ENCODE measurements around the gene SRGAP2.
A peak's percentile ranks its signal among the peaks of the same experiment; 100 is the strongest.
"Not testable (repeated sequence)": the region's sequence is repeated elsewhere in the genome, so short reads cannot be mapped to it uniquely, and the experiment has no call there.

The SRGAP2 gene

DNA sequence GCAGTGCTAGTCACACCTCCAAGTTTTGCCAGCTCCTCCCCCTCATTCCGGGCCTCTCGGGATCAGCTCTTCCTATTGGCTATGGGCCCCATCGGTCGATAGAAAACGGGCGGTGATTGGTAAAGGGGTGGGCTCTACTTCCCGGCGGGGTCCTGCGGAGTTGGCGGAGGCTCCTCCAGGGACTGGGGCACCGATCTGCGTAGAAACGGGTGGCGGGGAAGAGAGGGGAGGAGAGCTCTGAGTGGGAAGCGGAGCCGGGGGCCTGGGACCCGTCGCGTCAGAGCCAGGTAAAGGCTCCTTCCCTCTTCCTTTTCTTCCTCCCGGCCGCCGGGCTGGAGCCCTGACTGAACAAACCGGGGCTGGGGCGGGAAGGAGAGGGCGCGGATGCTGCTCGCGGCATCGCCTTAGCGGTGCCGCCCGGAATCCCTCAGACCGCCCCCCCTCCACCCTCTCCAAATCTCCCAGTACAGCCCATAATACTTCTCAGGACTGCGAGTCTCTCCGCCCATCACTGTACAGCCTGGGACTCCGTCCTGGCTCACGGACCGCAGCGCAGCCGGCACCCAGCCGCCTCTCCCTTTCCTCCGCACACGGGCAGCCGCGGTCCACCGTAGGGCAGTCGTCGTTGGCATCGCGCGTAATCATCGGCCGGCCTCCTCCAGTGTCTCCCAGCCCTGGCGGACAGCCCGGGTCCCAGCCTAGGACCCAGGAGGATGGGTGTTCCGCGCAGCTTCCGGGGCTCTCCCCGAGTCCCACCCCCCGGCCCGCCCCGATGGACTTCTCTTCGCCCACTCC is at the start of gene SRGAP2:
Gene SRGAP2, plus strand, starts transcription at position 178 of the 795 bp plus-strand sequence. CDS start 2,430 bp downstream, outside the sequence.
- DNase-seq (ENCODE audit: low spot score) = peak; percentile 29

- not testable (repeated sequence) for DNase-seq (ENCODE audit: low spot score)
These were observed 35.9 kb upstream of the SRGAP2 start for GRCh38 chr1:206167350-206168029.

DNA sequence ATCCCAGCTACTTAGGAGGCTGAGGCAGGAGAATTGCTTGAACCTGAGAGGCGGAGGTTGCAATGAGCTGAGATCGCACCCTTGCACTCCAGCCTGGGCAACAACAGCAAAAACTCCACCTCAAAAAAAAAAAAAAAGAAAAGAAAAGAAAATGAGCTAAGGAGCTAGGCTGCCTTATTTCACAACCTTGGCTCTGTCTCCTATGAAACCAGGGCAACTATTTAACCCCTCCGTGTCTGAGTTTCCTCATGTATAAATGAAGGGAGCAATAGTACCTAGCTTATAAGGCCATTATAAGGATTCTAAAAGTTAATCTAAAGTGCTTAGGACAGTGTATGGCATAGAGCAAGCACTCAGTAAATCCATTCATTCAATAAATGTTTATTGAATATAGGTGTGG is 33.5 kb upstream of the SRGAP2 start:
- DNase-seq (ENCODE audit: low spot score) = not testable (repeated sequence)

DNA sequence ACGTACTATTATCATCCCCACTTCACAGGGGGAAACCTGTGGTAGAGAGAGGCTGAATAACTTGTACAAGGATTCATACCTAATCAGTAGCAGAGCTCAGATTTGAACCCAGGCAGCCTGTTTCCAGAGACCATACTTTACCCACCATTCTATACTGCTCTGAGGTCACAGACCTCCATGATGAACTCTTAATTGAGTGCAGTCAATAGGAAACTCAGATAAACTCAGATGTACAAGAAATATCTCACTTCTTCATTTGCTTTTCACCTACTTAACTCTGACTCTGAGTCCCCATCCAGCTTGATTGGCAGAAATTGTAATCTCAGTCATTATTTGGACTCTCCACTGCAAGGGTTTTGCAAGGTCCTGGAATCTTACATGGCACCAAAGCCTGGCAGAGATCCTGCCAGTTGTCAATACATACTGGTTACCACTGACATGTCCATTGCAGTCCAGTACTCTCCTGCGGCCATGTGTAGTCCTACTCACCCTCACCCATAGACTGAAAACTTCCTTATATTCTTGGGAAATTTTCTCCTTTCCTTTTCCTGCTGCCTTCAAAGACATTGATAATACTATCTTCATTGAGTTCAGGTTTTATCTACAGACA is 30.1 kb upstream of the SRGAP2 start:
- not testable (repeated sequence) for DNase-seq (ENCODE audit: low spot score)

GRCh38 chr1:206174182-206174868 is 29.0 kb upstream of the SRGAP2 start:
- DNase-seq (ENCODE audit: low spot score) = peak; percentile 40

- DNase-seq (ENCODE audit: low spot score) = peak; percentile 16
These were observed 27.8 kb upstream of the SRGAP2 start for GRCh38 chr1:206175459-206176113.

- not testable (repeated sequence) for DNase-seq (ENCODE audit: low spot score)
These were observed 27.2 kb upstream of the SRGAP2 start for GRCh38 chr1:206176114-206176502.

DNA sequence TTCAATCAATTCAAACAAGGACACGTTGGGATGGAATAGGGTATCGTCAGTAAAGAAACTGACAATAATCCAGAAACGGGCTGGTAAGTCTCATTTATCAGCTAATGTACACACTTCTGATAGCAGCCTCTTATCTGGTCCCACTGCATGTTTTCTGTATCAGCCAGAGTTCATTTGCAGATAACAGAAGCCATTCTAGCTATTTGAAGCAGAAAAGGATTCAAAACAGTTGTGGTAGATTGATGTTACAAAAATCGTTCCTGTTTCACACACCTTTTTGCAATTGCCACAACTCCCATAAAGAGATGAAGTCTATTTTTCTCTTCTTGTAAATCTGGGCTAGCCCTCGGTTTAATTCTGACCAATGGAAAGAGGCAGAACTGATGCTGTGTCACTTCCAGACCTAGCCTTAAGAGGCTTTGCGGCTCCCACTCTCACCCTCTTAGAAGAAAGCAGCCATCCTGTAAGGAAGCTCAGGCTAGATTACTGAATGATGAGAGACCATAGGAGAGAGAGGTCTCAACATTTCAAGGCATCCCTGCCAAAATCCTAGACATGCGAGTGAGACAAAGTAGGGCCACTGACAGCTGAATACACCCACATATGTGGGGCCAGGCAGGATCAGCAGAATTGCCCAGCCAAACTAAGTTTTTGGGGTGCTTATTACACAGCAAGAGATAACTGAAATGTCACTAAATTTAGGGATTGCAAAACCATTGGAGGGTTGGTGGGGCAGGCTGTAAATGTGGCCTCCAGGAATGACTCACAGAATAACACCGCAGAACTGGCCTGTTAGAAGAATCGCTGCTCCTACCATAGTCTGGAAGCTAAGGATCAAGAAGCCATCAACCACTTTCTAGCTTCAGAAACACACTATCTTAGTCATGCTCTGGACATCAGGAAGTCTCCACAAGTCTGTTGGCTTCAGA is 25.0 kb upstream of the SRGAP2 start:
- DNase-seq (ENCODE audit: low spot score) = not testable (repeated sequence)

GRCh38 chr1:206179666-206180065 is 23.7 kb upstream of the SRGAP2 start:
- not testable (repeated sequence) for DNase-seq (ENCODE audit: low spot score)

DNA sequence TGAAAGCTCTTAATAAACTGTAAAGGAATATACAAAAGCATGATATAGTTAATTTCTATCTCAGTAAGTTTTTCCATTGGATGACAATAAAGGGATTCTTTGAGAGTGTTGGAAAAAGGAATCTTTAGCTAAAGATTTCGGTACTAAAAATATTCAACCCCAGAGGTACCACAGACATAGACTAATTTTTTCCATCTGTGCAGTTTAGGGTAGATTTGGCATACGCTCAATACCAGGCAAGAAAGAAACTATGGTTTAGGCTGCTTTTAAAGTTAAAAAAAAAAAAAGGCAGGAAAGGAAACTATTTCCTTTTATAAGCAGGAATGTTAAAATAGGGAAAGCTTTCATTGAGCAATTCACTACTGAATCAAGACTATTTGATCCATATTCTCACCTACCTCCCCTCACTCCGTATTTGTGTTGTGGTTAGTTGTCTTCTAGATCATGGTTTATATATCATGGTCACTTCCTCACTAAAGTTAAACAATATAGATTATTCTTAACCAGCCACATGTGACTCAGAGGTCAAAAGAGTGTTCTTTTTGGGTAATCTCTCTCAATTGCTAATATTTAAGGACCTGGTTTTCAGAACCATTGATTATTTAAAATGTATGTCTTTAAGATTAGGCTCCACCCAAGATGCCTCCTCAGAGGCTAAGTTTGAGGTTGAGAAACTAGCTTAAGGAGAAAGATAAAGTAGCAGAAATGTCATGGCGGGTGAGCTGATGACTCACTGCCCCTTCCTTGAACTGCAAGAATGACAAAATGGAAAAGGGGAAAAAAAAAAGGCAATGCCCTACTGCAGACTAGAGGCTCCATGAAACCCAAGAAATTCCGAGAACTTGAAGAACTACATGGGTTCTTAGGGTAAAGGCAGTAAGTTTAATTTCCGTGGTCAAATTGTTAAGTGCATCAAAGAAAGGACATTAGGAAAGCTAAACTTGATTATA is 20.7 kb upstream of the SRGAP2 start:
- DNase-seq (ENCODE audit: low spot score) = not testable (repeated sequence)

- DNase-seq (ENCODE audit: low spot score) = not testable (repeated sequence)
These were observed 19.6 kb upstream of the SRGAP2 start for GRCh38 chr1:206183788-206184187.

GRCh38 chr1:206185778-206186177 is 17.6 kb upstream of the SRGAP2 start:
- not testable (repeated sequence) for DNase-seq (ENCODE audit: low spot score)

DNA sequence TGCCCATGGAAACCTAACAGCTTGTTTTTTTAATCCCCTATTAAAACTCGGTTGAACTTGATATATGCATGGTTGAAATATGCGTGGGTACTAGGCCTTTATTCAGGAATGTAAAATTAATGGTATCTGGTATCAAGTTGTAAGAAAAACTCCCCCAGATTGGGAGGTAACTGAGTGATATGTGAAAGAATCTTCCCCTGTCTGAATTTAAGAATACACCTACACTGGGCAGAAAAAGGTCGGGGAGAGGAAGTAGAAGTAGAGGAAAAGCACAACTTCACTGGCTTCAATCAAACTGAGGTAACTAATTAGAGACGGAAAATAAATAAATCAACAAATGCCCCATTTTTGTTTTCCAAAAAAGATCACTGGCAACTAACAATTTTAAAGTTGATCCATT is 16.5 kb upstream of the SRGAP2 start:
- DNase-seq (ENCODE audit: low spot score) = not testable (repeated sequence)

GRCh38 chr1:206195182-206195581 is 8.2 kb upstream of the SRGAP2 start:
- not testable (repeated sequence) for DNase-seq (ENCODE audit: low spot score)

GRCh38 chr1:206196748-206197424 is 6.5 kb upstream of the SRGAP2 start:
- not testable (repeated sequence) for DNase-seq (ENCODE audit: low spot score)

DNA sequence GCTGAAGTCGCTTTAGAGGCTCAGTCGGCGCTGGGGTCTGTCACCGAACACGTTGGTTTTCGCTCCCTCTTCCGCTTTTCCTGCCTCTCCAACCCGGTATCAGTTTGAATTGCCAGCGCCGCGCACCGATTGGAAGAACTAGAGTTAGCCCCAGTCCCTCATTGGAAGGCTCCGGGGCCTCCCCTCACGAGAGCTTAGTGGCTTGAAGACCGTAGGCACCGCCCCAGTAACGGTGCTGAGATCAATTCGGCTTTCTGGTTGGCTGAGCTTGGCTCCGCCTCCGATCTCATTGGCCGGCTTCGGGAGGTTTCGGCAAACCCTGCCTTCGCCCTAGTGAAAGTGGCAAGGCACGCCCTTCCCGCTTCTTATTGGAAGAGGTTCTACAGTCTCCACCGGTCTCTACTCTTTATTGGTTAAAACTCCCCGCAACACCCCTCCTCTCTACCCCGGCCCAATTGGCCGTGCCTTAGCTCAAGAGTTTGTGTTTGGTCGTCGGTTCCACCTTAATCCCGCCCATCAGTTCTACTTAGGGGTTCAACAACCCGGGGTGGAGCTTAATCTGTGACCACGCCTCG is 465 bp upstream of the SRGAP2 start, which contains the start of gene FAM72A:
Gene FAM72A, minus strand, starts transcription at position 51 of the 575 bp plus-strand sequence. CDS start 814 bp downstream, outside the sequence.
- DNase-seq (ENCODE audit: low spot score) = peak; percentile 100

GRCh38 chr1:206204159-206204511 is 794 bp downstream of the SRGAP2 start:
- DNase-seq (ENCODE audit: low spot score) = not testable (repeated sequence)

GRCh38 chr1:206204871-206205270 is 1.5 kb downstream of the SRGAP2 start:
- not testable (repeated sequence) for DNase-seq (ENCODE audit: low spot score)

Measured in pons (tissue), 1 donor.